ENCODE measurements around the gene MED27. TPM values are rescaled to one million over a fixed set of nuclear protein-coding genes. Genes with fewer than 3 reads are reported as not detected.

Gene MED27
- total RNA-seq, 1 donor from 2014 or later = 25.1 TPM

GRCh38 chr9:131854334-131854733 lies 225.3 kb downstream of the MED27 start:
- Mint-ChIP-seq H3K4me1 (ENCODE audit: low read depth) (no peaks in the 10 kb centered on the region), H3K27me3 (peaks cover 14% of the 10 kb centered on the region), H3K27ac (no peak overlapping the region)

GRCh38 chr9:131853434-131853833 lies 226.2 kb downstream of the MED27 start:
- no peaks in the 10 kb centered on the region for H3K36me3 Mint-ChIP-seq (ENCODE audit: insufficient read depth)
- no peaks in the 10 kb centered on the region for H3K9me3 Mint-ChIP-seq (ENCODE audit: low read depth)
- H3K4me1 Mint-ChIP-seq (ENCODE audit: low read depth) = no peaks in the 10 kb centered on the region
- H3K27me3 Mint-ChIP-seq = peaks cover 14% of the 10 kb centered on the region
- peak overlapping the region; percentile 89 for H3K27ac Mint-ChIP-seq
- no peak overlapping the region for H3K4me3 Mint-ChIP-seq (ENCODE audit: low read depth)
- TF ChIP-seq, protein P1, sequence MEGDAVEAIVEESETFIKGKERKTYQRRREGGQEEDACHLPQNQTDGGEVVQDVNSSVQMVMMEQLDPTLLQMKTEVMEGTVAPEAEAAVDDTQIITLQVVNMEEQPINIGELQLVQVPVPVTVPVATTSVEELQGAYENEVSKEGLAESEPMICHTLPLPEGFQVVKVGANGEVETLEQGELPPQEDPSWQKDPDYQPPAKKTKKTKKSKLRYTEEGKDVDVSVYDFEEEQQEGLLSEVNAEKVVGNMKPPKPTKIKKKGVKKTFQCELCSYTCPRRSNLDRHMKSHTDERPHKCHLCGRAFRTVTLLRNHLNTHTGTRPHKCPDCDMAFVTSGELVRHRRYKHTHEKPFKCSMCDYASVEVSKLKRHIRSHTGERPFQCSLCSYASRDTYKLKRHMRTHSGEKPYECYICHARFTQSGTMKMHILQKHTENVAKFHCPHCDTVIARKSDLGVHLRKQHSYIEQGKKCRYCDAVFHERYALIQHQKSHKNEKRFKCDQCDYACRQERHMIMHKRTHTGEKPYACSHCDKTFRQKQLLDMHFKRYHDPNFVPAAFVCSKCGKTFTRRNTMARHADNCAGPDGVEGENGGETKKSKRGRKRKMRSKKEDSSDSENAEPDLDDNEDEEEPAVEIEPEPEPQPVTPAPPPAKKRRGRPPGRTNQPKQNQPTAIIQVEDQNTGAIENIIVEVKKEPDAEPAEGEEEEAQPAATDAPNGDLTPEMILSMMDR (IDR thresholded peaks at IDR 0.05; ENCODE audit: unreplicated experiment) = no peak
- DNase-seq (ENCODE audit: low spot score, unreplicated experiment) = no peak

More at GRCh38 chr9:131854334-131854733, 225.3 kb downstream of the MED27 start:
- DNase-seq (ENCODE audit: low spot score, unreplicated experiment) = no peak
- TF ChIP-seq, protein P1 (IDR thresholded peaks at IDR 0.05; ENCODE audit: unreplicated experiment) = no peak
- H3K4me3 Mint-ChIP-seq (ENCODE audit: low read depth) = no peak overlapping the region
- H3K9me3 Mint-ChIP-seq (ENCODE audit: low read depth) = no peaks in the 10 kb centered on the region
- no peaks in the 10 kb centered on the region for H3K36me3 Mint-ChIP-seq (ENCODE audit: insufficient read depth)

- TF ChIP-seq, protein P1 (IDR thresholded peaks at IDR 0.05; ENCODE audit: unreplicated experiment) = no peak
- DNase-seq (ENCODE audit: low spot score, unreplicated experiment) = no peak
- Mint-ChIP-seq H3K9me3 (ENCODE audit: low read depth) (no peaks in the 10 kb centered on the region), H3K27me3 (peaks cover 19% of the 10 kb centered on the region), H3K36me3 (ENCODE audit: insufficient read depth) (no peaks in the 10 kb centered on the region), H3K4me3 (ENCODE audit: low read depth) (no peak overlapping the region), H3K27ac (no peak overlapping the region), H3K4me1 (ENCODE audit: low read depth) (no peaks in the 10 kb centered on the region)
Observed at GRCh38 chr9:131851414-131851813, 228.3 kb downstream of the MED27 start.

DNA sequence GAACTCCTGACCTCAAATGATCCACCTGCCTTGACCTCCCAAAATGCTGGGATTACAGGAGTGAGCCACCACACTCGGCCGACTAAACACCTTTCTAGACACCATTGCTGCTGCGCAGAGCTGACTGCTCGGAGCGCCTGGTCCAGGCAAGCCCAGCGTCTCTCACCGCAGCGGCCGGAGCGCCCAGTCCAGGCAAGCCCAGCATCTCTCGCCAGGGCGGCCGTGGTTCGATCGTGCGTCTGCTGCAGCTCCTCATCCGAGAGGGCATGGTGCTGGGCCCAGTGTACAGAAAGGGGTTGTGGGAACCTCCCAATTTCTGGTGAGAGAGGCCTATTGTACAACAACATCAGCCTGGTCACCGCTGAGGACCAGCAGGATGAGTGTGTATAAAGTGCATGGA lies 230.3 kb downstream of the MED27 start:
- Mint-ChIP-seq H3K4me1 (ENCODE audit: low read depth) (peaks cover 6% of the 10 kb centered on the region), H3K27ac (no peak overlapping the region), H3K36me3 (ENCODE audit: insufficient read depth) (no peaks in the 10 kb centered on the region), H3K9me3 (ENCODE audit: low read depth) (no peaks in the 10 kb centered on the region), H3K27me3 (peaks cover 15% of the 10 kb centered on the region), H3K4me3 (ENCODE audit: low read depth) (no peak overlapping the region)
- TF ChIP-seq, protein P1 (IDR thresholded peaks at IDR 0.05; ENCODE audit: unreplicated experiment) = no peak
- no peak for DNase-seq (ENCODE audit: low spot score, unreplicated experiment)

DNA sequence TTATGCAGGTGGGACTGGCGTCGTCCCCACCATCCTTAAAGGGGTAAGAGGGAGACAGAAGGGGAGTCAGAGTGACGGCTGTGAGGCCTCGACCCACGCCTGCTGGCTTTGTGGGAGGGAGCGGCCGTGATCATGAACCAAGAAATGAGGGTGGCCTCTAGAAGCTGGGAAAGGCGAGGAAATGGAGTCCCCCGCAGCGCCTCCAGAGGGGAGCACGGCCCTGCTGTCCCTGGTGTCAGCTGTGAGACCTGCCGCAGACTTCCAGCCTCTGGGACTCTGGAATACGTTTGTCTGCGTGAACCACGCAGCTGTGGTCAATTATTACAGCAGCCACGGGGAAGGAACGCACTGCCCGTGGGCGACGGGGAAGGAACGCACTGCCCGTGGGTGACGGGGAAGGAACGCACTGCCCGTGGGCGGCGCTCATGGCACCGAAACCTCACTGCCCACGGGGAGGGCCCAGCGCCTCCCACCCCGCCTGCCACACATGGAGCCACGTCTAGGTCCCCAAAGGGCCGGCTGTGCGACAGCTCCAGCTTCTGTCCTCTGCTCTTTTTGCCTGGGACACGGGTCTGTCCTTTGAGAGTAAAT lies 231.0 kb downstream of the MED27 start:
- DNase-seq (ENCODE audit: low spot score, unreplicated experiment) = no peak
- no peak overlapping the region for H3K4me3 Mint-ChIP-seq (ENCODE audit: low read depth)
- H3K36me3 Mint-ChIP-seq (ENCODE audit: insufficient read depth) = no peaks in the 10 kb centered on the region
- peaks cover 6% of the 10 kb centered on the region for H3K4me1 Mint-ChIP-seq (ENCODE audit: low read depth)
- TF ChIP-seq, protein P1 (IDR thresholded peaks at IDR 0.05; ENCODE audit: unreplicated experiment) = no peak
- peaks cover 14% of the 10 kb centered on the region for H3K27me3 Mint-ChIP-seq
- H3K9me3 Mint-ChIP-seq (ENCODE audit: low read depth) = no peaks in the 10 kb centered on the region
- peak overlapping the region; percentile 31 for H3K27ac Mint-ChIP-seq

All from progenitor cell of endocrine pancreas (in vitro differentiated cells).